Endothelial cell of umbilical vein (primary cell): ENCODE data around the gene KCNIP1.

Experiments
- CTCF ChIP-seq, 2 donors: IDR thresholded peaks; 1 replicate in 1 of 2; 2 replicates in 1 of 2; pipeline ENCODE4 v1.5.1; 2011; ENCODE audit warnings: low read length in 2 of 2, mild to moderate bottlenecking in 2 of 2, moderate library complexity in 2 of 2, control low read depth in 1 of 2, inconsistent platforms in 1 of 2, low read depth in 1 of 2; ENCODE audit not compliant: insufficient read depth in 1 of 2; ENCODE audit errors: extremely low read depth in 1 of 2
- EZH2 ChIP-seq: IDR thresholded peaks from 2 replicates; pipeline ENCODE4 v1.6.1; 2012; ENCODE audit warnings: borderline replicate concordance, low read depth, mild to moderate bottlenecking, moderate library complexity, low read length, inconsistent platforms; ENCODE audit not compliant: severe bottlenecking
- JUN ChIP-seq: IDR thresholded peaks from 2 replicates; pipeline ENCODE4 v1.6.1; 2011; ENCODE audit warnings: borderline replicate concordance, low read depth; ENCODE audit not compliant: insufficient read length, insufficient read depth

GRCh38 chr5:170496662-170497028 is 7.2 kb upstream of the KCNIP1 start:
- TF ChIP-seq CTCF (IDR thresholded peaks at IDR 0.05; ENCODE audit: extremely low read depth in 1 of 2, insufficient read depth in 1 of 2, low read depth in 1 of 2, low read length in 2 of 2) = no peak
- TF ChIP-seq EZH2 = no peak
- no peak for TF ChIP-seq JUN
